WERI-Rb-1 (cell line): Measurements from ENCODE around the gene AFF2.
"Not testable (repeated sequence)": the region's sequence is repeated elsewhere in the genome, so short reads cannot be mapped to it uniquely, and the experiment has no call there.

Experiments used
- DNase-seq: peaks from one replicate; pipeline ENCODE4 v3.0.0-alpha.2; 2020
- H3K27ac ChIP-seq: fragments of 250-450 bp; sonication (Bioruptor Pico); 2 replicates; pipeline ENCODE4 v1.5.1; 2020; ENCODE audit warnings: mild to moderate bottlenecking, moderate library complexity
- H3K27me3 ChIP-seq: fragments of 250-450 bp; sonication (Bioruptor Pico); 2 replicates; pipeline ENCODE4 v1.5.1; 2021; ENCODE audit warnings: mild to moderate bottlenecking, low read depth, moderate library complexity; ENCODE audit not compliant: insufficient read depth, severe bottlenecking
- H3K36me3 ChIP-seq: fragments of 250-450 bp; sonication (Bioruptor Pico); 2 replicates; pipeline ENCODE4 v1.5.1; 2020; ENCODE audit warnings: mild to moderate bottlenecking, moderate library complexity
- H3K4me3 ChIP-seq: 2 replicates; pipeline ENCODE4 v1.5.1; 2011; ENCODE audit warnings: low read depth, mild to moderate bottlenecking, control low read depth, low read length
- H3K9me3 ChIP-seq: fragments of 250-450 bp; sonication (Bioruptor Pico); 2 replicates; pipeline ENCODE4 v1.5.1; 2021; ENCODE audit warnings: mild to moderate bottlenecking, moderate library complexity; ENCODE audit not compliant: severe bottlenecking
- CTCF ChIP-seq: IDR thresholded peaks from 2 replicates; pipeline ENCODE4 v1.5.1; 2011; ENCODE audit warnings: low read depth, mild to moderate bottlenecking, control low read depth, inconsistent platforms, low read length

Gene AFF2

DNA sequence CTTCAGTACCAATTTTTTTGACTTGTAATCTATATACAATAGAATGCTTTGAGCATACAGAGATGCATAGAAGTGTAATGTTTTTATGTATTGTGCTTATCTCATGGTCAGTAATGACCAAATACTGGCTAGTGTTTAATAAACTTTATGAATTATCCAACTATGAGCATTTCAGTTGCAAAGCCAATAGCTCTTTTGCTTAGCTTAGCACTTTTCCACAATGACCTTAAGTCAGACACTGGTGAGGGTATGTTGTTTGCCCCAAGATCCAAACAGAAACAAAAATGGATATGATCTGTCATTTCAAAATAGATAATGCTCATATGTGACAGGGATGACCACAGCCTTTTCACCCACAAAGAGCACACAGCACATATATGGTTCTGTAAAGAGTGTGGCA, 393.0 kb downstream of the AFF2 start:
- DNase-seq, result no peak
- no peaks in the 10 kb centered on the region for H3K9me3 ChIP-seq
- no peaks in the 10 kb centered on the region for H3K27me3 ChIP-seq
- H3K36me3 ChIP-seq, result no peaks in the 10 kb centered on the region
- H3K27ac ChIP-seq, result no peak overlapping the region
- TF ChIP-seq CTCF, result no peak
- H3K4me3 ChIP-seq, result no peak overlapping the region

GRCh38 chrX:148902581-148902980, 402.2 kb downstream of the AFF2 start:
- peaks cover 2% of the 10 kb centered on the region for H3K9me3 ChIP-seq
- no peak overlapping the region for H3K27ac ChIP-seq
- no peaks in the 10 kb centered on the region for H3K36me3 ChIP-seq
- TF ChIP-seq CTCF, result no peak
- no peaks in the 10 kb centered on the region for H3K27me3 ChIP-seq
- no peak overlapping the region for H3K4me3 ChIP-seq
- no peak for DNase-seq

DNA sequence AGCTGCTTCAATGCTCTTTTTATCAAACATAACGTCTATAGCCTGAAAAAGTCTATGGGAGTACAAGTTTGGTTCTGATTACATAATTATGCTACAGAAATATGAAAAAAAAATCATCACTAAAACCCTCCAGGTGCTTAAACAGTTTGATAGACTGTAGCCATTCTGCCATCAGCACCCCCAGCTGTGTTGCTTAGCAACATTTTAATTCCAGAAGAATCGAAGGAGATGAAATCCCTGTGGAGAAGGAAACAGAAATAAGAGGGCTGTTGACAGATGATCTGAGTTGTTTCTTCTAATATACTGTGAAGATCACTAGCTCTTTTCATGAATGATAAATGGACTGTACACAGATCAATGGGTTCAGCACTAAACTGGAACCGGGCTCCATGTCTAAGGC, 402.8 kb downstream of the AFF2 start:
- DNase-seq, result no peak
- Histone ChIP-seq H3K9me3 (peaks cover 2% of the 10 kb centered on the region), H3K36me3 (no peaks in the 10 kb centered on the region), H3K27me3 (no peaks in the 10 kb centered on the region), H3K4me3 (no peak overlapping the region), H3K27ac (no peak overlapping the region)
- TF ChIP-seq CTCF, result no peak

DNA sequence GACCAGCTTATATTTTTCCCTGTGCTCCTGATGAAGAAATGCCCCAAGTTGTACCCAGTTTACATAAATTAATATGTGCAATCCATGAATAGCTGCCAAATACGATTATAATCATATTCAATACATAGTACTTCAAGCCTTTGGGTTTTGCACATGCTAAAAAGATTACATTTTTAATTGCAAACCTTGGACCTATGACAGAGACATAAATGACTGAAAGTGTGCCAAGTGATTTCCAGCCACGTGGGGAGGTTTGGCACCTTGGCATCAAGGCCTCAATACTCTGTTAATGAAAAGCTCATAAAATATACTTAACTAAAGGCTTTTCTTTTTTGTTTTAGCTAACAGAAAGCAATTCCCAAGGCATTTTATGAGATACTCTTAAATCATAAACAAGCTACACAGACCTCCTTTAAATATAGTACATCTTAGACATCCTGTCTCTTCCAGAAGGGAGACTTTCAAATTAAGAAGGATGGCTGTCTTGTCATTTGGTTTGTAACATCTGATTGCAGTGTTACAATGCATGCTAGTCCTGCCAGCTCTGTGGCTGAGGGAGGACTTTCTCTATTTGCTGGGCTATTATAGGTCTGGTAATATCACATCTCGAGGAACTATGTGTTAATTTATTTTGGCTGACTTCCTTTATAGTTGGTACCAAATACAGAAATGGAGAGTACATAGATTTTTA, 404.1 kb downstream of the AFF2 start:
- no peak overlapping the region for H3K4me3 ChIP-seq
- H3K27me3 ChIP-seq, result peaks cover 2% of the 10 kb centered on the region
- no peak for TF ChIP-seq CTCF
- peaks cover 2% of the 10 kb centered on the region for H3K9me3 ChIP-seq
- H3K27ac ChIP-seq, result no peak overlapping the region
- no peaks in the 10 kb centered on the region for H3K36me3 ChIP-seq
- no peak for DNase-seq

GRCh38 chrX:148905400-148905799, 405.0 kb downstream of the AFF2 start:
- H3K27ac ChIP-seq, result no peak overlapping the region
- H3K9me3 ChIP-seq, result peaks cover 2% of the 10 kb centered on the region
- H3K27me3 ChIP-seq, result peaks cover 3% of the 10 kb centered on the region
- no peak overlapping the region for H3K4me3 ChIP-seq
- DNase-seq, result no peak
- no peak for TF ChIP-seq CTCF
- H3K36me3 ChIP-seq, result no peaks in the 10 kb centered on the region

DNA sequence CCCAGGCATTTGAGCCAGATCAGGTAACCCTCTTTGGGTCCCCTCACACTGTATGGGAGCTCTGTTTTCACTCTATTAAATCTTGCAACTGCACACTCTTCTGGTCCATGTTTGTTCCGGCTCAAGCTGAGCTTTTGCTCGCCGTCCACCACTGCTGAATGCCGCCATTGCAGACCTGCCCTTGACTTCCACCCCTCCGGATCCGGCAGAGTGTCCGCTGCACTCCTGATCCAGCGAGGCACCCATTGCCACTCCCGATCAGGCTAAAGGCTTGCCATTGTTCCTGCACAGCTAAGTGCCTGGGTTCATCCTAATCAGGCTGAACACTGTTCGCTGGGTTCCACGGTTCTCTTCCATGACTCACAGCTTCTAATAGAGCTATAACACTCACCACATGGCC, 406.2 kb downstream of the AFF2 start:
- not testable (repeated sequence) for H3K27ac ChIP-seq, H3K4me3 ChIP-seq, DNase-seq, H3K36me3 ChIP-seq, H3K9me3 ChIP-seq, H3K27me3 ChIP-seq
